Glutamatergic neuron (in vitro differentiated cells): ENCODE measurements around the gene C20orf144. TPM values are rescaled to one million over a fixed set of nuclear protein-coding genes. Genes with fewer than 3 reads are reported as not detected.

Source experiments
- DNase-seq: peaks from one replicate; pipeline ENCODE4 v3.0.0; 2022
- H3K27ac Mint-ChIP-seq: one replicate; pipeline ENCODE4 v1.8.0; 2020; ENCODE audit warnings: mild to moderate bottlenecking, mixed read lengths, inconsistent platforms; ENCODE audit not compliant: unreplicated experiment
- H3K27me3 Mint-ChIP-seq: one replicate; pipeline ENCODE4 v1.8.0; 2020; ENCODE audit warnings: mild to moderate bottlenecking, moderate library complexity, mixed read lengths, inconsistent platforms; ENCODE audit not compliant: unreplicated experiment
- H3K36me3 Mint-ChIP-seq: one replicate; pipeline ENCODE4 v1.8.0; 2020; ENCODE audit warnings: mild to moderate bottlenecking, mixed read lengths, inconsistent platforms; ENCODE audit not compliant: unreplicated experiment
- H3K4me1 Mint-ChIP-seq: one replicate; pipeline ENCODE4 v1.8.0; 2020; ENCODE audit warnings: mild to moderate bottlenecking, low read depth, mixed read lengths, inconsistent platforms; ENCODE audit not compliant: unreplicated experiment
- H3K4me3 Mint-ChIP-seq: one replicate; pipeline ENCODE4 v1.8.0; 2020; ENCODE audit warnings: mild to moderate bottlenecking, mixed read lengths, inconsistent platforms; ENCODE audit not compliant: unreplicated experiment
- H3K9me3 Mint-ChIP-seq: one replicate; pipeline ENCODE4 v1.8.0; 2020; ENCODE audit warnings: mild to moderate bottlenecking, moderate library complexity, mixed read lengths, inconsistent platforms; ENCODE audit not compliant: unreplicated experiment
- total RNA-seq: library from RNA; stranded (reverse); fragmentation: NEBNext Ultra II Directional; extraction: Animal tissue kit (Norgen Biotek cat#: 25700); gene quantifications from one replicate; pipeline ENCODE4 v1.2.1, GENCODE V29; 2021; ENCODE audit not compliant: unreplicated experiment
- TF ChIP-seq, protein P1 (sequence below): fragments of 200-600 bp; sonication (generic); IDR thresholded peaks from one replicate; pipeline ENCODE4 v1.5.0; 2021; ENCODE audit not compliant: partially characterized antibody, unreplicated experiment

Gene C20orf144
- total RNA-seq, 1 donor from 2014 or later = not detected

DNA sequence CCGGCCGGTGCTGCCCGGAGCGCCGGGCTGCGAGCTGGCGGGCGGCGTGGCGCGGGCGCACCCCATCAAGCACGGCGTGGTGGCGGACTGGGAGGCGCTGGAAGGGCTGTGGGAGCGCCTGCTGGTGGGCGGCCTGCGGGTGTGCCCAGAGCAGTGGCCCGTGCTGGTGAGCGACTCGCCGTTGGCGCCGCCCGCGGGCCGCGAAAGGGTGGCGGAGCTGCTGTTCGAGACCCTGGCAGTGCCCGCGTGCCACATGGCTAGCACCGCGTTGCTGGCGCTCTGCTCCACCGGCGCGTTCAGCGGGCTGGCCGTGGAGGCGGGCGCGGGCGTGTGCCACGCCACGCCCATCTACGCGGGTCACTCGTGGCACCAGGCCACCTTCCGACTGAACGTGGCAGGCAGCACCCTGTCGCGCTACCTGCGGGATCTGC, 5.1 kb downstream of the C20orf144 start:
- no peak for DNase-seq
- Mint-ChIP-seq H3K27ac (no peak overlapping the region), H3K4me1 (peaks cover 34% of the 10 kb centered on the region), H3K9me3 (peaks cover 21% of the 10 kb centered on the region), H3K36me3 (no peaks in the 10 kb centered on the region), H3K4me3 (peak overlapping the region; percentile 76), H3K27me3 (peaks cover 7% of the 10 kb centered on the region)
- TF ChIP-seq, protein P1, sequence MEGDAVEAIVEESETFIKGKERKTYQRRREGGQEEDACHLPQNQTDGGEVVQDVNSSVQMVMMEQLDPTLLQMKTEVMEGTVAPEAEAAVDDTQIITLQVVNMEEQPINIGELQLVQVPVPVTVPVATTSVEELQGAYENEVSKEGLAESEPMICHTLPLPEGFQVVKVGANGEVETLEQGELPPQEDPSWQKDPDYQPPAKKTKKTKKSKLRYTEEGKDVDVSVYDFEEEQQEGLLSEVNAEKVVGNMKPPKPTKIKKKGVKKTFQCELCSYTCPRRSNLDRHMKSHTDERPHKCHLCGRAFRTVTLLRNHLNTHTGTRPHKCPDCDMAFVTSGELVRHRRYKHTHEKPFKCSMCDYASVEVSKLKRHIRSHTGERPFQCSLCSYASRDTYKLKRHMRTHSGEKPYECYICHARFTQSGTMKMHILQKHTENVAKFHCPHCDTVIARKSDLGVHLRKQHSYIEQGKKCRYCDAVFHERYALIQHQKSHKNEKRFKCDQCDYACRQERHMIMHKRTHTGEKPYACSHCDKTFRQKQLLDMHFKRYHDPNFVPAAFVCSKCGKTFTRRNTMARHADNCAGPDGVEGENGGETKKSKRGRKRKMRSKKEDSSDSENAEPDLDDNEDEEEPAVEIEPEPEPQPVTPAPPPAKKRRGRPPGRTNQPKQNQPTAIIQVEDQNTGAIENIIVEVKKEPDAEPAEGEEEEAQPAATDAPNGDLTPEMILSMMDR = no peak

DNA sequence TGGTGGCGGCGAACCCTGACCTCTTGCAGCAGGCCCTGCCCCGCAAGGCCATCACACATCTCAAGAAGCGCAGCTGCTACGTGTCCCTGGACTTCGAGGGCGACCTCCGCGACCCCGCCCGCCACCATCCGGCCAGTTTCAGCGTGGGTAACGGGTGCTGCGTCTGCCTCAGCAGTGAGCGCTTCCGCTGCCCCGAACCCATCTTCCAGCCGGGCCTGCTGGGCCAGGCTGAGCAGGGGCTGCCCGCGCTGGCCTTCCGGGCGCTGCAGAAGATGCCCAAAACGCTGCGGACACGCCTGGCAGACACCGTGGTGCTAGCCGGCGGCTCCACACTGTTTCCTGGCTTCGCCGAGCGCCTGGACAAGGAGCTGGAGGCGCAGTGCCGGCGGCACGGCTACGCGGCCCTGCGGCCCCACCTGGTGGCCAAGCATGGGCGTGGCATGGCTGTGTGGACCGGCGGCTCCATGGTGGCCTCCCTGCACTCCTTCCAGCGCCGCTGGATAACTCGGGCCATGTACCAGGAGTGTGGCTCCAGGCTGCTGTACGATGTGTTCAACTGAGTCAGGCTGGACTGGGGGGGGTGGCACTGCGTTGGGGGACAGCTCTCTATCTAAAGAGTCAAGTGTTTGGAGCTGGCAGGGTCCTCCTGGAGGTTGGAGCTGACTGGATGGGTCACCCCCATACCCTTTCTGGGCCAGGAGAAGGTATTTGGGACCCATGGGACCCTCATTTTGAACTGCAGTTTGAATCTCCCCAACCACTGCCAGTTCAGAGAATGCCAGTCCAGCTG, 5.7 kb downstream of the C20orf144 start:
- H3K4me1 Mint-ChIP-seq = peaks cover 32% of the 10 kb centered on the region
- no peaks in the 10 kb centered on the region for H3K36me3 Mint-ChIP-seq
- H3K4me3 Mint-ChIP-seq = peak overlapping the region; percentile 76
- TF ChIP-seq, protein P1 = peak; percentile 96
- peak overlapping the region; percentile 28 for H3K27ac Mint-ChIP-seq
- peaks cover 20% of the 10 kb centered on the region for H3K9me3 Mint-ChIP-seq
- peak; percentile 93 for DNase-seq
- peaks cover 5% of the 10 kb centered on the region for H3K27me3 Mint-ChIP-seq

DNA sequence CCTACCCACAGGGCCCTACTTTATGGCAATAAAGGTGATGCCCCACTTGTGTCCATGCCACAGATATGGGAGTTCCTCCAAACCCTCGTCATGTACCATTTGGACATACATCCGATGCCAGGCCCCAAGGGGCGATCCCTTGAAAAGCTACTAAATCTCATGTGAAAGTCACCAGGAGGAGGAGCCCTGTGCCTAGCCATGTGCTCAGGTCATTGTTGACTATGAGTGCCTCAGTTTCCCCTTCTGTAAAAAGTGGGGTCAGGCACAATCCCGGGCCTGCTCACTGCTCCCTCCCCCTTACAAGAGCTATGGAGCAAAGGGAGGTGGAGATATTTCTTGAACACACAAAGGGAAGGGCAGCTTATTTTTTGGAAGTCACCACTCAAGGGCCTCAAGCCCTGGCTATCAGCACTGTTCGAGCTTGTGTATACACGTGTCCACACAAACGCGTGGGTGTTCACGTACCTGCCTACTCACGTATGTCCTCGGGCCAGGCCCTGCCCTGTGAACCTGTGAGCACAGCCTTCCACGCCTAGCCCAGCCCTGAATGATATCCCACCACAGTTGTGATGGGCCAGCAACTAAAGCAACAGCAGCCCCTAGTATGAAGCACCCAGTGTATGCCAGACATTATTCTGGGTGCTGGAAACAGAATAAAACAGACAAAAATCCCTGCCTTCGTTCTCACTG, 6.5 kb downstream of the C20orf144 start:
- H3K4me3 Mint-ChIP-seq = no peak overlapping the region
- DNase-seq = no peak
- TF ChIP-seq, protein P1 = no peak
- peak overlapping the region; percentile 43 for H3K27ac Mint-ChIP-seq
- peaks cover 35% of the 10 kb centered on the region for H3K4me1 Mint-ChIP-seq
- no peaks in the 10 kb centered on the region for H3K36me3 Mint-ChIP-seq
- H3K27me3 Mint-ChIP-seq = peaks cover 6% of the 10 kb centered on the region
- H3K9me3 Mint-ChIP-seq = peaks cover 20% of the 10 kb centered on the region

DNA sequence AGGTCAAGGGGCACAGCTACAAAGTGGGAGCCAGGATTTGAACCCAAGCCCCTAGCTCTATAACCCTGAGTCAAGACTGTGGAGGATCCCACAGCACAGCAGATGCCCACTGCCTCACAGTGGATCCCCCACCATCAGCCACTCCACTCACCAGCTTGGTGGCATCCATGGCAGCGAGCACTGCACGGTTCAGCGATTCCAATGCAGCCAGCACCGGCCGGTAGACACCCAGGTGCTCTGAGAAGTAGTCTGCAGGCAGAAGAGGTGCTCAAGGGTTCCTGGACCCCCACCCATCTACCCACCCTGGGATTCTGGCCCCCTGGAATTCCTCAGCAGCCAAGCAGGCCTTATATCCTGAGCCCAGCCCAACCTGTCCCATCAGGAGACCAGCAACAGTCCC, 7.1 kb downstream of the C20orf144 start:
- no peak overlapping the region for H3K27ac Mint-ChIP-seq
- H3K4me3 Mint-ChIP-seq = no peak overlapping the region
- no peak for DNase-seq
- TF ChIP-seq, protein P1 = no peak
- peaks cover 20% of the 10 kb centered on the region for H3K9me3 Mint-ChIP-seq
- peaks cover 6% of the 10 kb centered on the region for H3K27me3 Mint-ChIP-seq
- peaks cover 34% of the 10 kb centered on the region for H3K4me1 Mint-ChIP-seq
- H3K36me3 Mint-ChIP-seq = no peaks in the 10 kb centered on the region
